IPS DF 6.9 (cell line): ENCODE results near the gene EIF2B2.

Source experiments
- DNase-seq: peaks from one replicate; pipeline ENCODE4 v3.0.0-alpha.2; 2013; ENCODE audit warnings: low read depth, low spot score
- H3K27ac ChIP-seq: one replicate; pipeline ENCODE4 v1.5.1; 2013; ENCODE audit warnings: low read length, control low read depth
- H3K27me3 ChIP-seq: 2 replicates; pipeline ENCODE4 v1.6.1; 2013; ENCODE audit warnings: mild to moderate bottlenecking, low read length; ENCODE audit not compliant: control insufficient read depth, insufficient read depth
- H3K36me3 ChIP-seq: 2 replicates; pipeline ENCODE4 v1.6.1; 2013; ENCODE audit warnings: low read length; ENCODE audit not compliant: control insufficient read depth, insufficient read depth
- H3K4me1 ChIP-seq: 2 replicates; pipeline ENCODE4 v1.6.1; 2013; ENCODE audit warnings: low read length; ENCODE audit not compliant: control insufficient read depth, insufficient read depth
- H3K4me3 ChIP-seq: 2 replicates; pipeline ENCODE4 v1.5.1; 2013; ENCODE audit warnings: mild to moderate bottlenecking, low read length
- H3K9me3 ChIP-seq: 2 replicates; pipeline ENCODE4 v1.6.1; 2013; ENCODE audit warnings: low read length, inconsistent platforms; ENCODE audit not compliant: control insufficient read depth, insufficient read depth
- WGBS: extraction: QIAGEN DNeasy Blood & Tissue Kit; methylation state at CpG from one replicate; pipeline ENCODE4 v1.1.7; 2013; ENCODE audit warnings: mixed read lengths, missing lambda C conversion rate; ENCODE audit not compliant: insufficient read length, insufficient coverage; 5-methylcytosine and 5-hydroxymethylcytosine counted together

EIF2B2 gene

DNA sequence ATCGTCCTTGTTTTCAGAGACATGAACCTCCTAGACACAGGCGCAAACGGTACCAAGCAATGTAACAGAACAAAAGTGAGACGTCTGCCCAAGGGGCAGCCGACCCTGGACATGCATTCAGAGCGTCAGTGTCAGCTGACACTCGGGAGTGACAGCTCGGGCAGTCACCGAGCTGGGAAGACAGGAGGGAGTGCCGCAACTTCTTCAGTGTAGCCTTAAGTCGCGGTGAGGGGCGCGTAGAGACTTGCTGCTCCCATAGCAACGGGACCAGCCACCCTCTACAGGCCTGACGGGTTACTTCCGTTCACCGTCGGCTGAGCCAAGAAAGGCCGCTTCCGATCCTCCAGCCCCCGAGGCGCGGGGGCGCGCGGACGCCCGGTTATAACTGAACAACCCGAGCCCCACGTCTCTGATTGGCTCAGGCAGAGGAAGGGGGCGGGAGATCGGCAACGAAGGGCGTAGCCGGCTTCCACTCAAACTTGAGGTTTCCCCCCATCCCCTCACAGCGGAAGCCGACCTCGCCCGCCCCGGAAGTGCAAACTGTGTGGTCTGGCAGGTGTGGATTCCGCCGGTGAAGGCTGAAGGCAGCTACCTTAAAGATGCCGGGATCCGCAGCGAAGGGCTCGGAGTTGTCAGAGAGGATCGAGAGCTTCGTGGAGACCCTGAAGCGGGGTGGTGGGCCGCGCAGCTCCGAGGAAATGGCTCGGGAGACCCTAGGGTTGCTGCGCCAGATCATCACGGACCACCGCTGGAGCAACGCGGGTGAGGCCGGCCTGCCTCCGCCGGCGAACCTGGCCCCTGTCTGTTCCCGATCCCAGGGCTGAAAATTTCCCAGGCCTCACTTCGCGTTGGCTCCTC lies at the start of gene EIF2B2:
Gene EIF2B2 (plus strand): TSS at position 530 of the 858 bp plus-strand sequence. CDS start 70 bp downstream, at position 600.
- peaks cover 6% of the 10 kb centered on the region; the same call in 1 of the 2 replicates for H3K36me3 ChIP-seq
- DNase-seq, result peak; percentile 96
- no CpG with 5 or more reads among the region's 66 CpGs for WGBS
- no peaks in the 10 kb centered on the region for H3K4me1 ChIP-seq
- peak within 1 kb of the TSS; percentile 80 for H3K4me3 ChIP-seq
- H3K27ac ChIP-seq, result no peak within 1 kb of the TSS
- no peaks in the 10 kb centered on the region for H3K27me3 ChIP-seq
- H3K9me3 ChIP-seq, result no peaks in the 10 kb centered on the region

- H3K27me3 ChIP-seq, result no peaks in the 10 kb centered on the region; the same call in 1 of the 2 replicates
- no peak overlapping the region for H3K27ac ChIP-seq
- no peak for DNase-seq
- H3K9me3 ChIP-seq, result no peaks in the 10 kb centered on the region
- H3K4me1 ChIP-seq, result peaks cover 2% of the 10 kb centered on the region; the same call in 1 of the 2 replicates
- no CpG with 5 or more reads among the region's 5 CpGs for WGBS
- H3K4me3 ChIP-seq, result no peak overlapping the region
- H3K36me3 ChIP-seq, result no peaks in the 10 kb centered on the region
These were observed 49.0 kb upstream of the EIF2B2 start for GRCh38 chr14:74953686-74954085.

DNA sequence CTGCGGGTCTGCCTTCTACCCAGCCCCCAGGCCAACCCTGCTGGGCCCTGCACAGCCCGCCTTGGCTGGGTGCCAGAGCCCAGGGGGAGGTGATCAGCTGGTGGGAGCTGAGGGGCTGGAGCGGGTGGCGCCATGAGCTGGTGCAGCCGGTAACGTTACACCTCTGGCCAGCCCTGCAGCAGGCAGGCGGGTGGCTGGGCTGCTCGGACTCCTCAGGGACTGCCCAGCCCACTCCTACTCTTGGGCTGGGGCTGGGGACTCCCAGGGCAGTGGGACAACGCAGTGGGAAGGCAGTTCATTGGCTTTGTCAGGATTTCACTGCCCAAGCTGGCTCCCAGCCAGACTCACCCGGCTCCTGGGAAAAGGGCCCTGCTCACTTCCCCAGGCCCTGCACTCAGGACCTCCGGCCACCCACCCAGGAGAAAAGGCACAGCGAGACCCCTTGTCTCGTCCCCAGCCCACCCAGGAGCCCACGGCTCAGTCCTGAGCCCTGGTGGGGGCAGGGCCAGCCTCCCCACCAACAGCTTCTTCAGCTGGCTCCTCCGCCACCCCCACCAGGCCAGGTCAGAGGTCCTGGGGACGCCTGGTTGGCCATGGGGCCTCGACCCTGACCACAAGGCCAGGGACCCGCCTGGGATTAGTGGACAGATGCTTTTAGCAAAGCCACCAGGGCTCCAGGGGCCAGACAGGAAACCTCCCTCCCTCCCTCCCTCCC lies 48.3 kb upstream of the EIF2B2 start:
- peaks cover 2% of the 10 kb centered on the region; the same call in 1 of the 2 replicates for H3K4me1 ChIP-seq
- H3K9me3 ChIP-seq, result no peaks in the 10 kb centered on the region
- no peak overlapping the region for H3K4me3 ChIP-seq
- no CpG with 5 or more reads among the region's 18 CpGs for WGBS
- no peaks in the 10 kb centered on the region; the same call in 1 of the 2 replicates for H3K27me3 ChIP-seq
- DNase-seq, result no peak
- H3K36me3 ChIP-seq, result no peaks in the 10 kb centered on the region
- H3K27ac ChIP-seq, result no peak overlapping the region

- H3K9me3 ChIP-seq, result no peaks in the 10 kb centered on the region
- H3K4me1 ChIP-seq, result peaks cover 2% of the 10 kb centered on the region; the same call in 1 of the 2 replicates
- H3K36me3 ChIP-seq, result no peaks in the 10 kb centered on the region
- DNase-seq, result no peak
- peak overlapping the region; percentile 35; the same call in 1 of the 2 replicates for H3K4me3 ChIP-seq
- H3K27me3 ChIP-seq, result no peaks in the 10 kb centered on the region; the same call in 1 of the 2 replicates
- no peak overlapping the region for H3K27ac ChIP-seq
- WGBS, result no CpG with 5 or more reads among the region's 3 CpGs
These were observed 47.8 kb upstream of the EIF2B2 start for GRCh38 chr14:74954947-74955228.

DNA sequence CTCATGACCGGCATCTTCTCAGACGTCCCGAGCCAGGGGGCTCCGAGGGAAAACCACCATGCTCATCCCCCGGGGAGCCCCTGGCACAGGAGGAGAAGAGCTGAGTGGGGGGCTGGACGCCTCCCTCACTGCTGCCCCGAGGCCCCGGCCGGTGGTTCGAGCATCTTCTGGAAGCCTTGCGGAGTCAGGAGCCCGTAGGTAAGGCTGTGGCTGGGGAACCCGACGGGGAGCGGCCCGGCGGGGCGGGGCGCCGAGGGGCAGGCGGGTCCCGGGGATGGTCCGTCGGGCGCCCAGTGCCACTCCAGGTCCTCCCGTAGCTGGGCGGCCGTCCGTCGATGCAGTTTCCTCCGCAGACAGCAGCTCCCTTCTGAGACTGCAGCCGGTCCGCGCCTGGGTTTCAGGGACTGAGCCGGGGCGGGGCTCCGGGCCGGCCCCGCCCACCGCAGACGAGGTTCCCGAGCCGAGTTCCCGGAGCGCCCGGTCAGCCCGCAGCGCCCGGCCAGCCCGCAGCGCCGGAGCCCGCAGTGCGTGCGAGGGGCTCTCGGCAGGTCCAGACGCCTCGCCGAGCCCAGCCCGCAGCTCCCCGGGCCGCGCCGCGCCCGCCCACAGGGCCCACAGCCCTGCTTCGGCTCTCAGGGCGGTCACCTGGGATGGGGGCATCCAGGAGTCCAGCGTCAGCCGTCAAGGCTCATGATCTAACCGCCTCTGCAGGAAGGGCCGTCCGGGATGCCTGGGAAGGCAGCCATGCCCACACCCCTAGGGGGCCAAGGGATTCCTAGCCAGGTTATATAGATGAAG lies 47.3 kb upstream of the EIF2B2 start, which contains the start of gene PGF:
Gene PGF (minus strand): TSS at position 369 of the 798 bp plus-strand sequence. CDS start 355 bp downstream, at position 14.
- H3K27me3 ChIP-seq, result no peaks in the 10 kb centered on the region; the same call in 1 of the 2 replicates
- H3K27ac ChIP-seq, result no peak within 1 kb of the TSS
- no peaks in the 10 kb centered on the region for H3K36me3 ChIP-seq
- no CpG with 5 or more reads among the region's 73 CpGs for WGBS
- no peak for DNase-seq
- H3K4me3 ChIP-seq, result peak within 1 kb of the TSS; percentile 35; the same call in 1 of the 2 replicates
- H3K9me3 ChIP-seq, result no peaks in the 10 kb centered on the region
- peaks cover 2% of the 10 kb centered on the region; the same call in 1 of the 2 replicates for H3K4me1 ChIP-seq

DNA sequence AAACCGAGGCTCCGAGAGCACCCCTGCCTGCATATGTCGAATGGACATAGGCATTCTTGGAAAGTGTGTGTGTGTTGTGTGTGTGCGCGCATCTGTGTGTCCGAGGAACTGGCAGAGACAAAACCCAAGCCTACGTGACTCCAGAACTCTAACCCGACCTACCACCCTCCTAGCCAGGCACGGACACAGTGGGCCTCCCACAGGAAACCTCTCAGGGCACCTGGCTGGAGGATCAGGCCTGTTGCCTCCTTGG lies 46.8 kb upstream of the EIF2B2 start:
- Histone ChIP-seq H3K9me3 (no peaks in the 10 kb centered on the region), H3K4me3 (peak overlapping the region; percentile 35; the same call in 1 of the 2 replicates), H3K27me3 (no peaks in the 10 kb centered on the region; the same call in 1 of the 2 replicates), H3K27ac (no peak overlapping the region), H3K36me3 (no peaks in the 10 kb centered on the region), H3K4me1 (peaks cover 2% of the 10 kb centered on the region; the same call in 1 of the 2 replicates)
- no CpG with 5 or more reads among the region's 9 CpGs for WGBS
- no peak for DNase-seq

DNA sequence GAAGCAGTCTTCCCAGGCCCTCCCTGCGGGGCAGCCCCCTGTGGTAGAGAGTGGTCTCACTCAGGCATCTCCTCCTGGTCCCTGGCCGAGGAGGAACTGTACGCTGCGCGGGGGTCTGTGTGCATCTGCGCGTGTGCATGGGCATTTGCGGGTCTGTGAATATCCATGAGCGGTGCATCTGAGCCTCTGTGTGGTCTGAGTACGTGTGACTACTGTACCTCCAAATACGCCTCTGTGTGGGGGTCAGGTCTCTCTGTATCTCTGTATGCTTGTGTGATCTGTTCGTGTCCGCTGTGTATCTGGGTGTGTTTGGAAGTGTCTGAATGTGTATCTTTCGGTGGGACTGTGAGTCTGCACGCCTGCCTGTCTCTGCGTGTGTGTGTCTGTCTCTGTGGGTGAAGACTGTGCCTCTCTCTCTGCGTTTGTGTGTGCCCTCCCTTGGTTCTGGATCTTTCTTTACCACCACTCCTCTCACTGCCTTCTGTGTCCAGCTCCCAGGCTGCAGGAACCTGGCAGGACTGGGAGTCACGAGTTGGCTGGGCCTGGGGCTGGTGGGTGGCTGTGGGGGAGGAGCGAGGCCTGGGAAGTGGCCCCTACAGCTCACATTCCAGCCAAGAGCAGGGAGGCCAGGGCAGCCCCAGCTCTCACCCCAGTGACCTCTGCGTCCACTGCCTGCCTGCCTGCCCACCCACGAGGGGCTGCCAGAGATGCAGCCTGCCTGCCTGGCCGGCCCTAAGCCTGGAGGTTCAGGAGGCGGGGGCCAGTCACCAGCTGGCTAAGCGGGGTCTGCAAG lies 46.2 kb upstream of the EIF2B2 start:
- no CpG with 5 or more reads among the region's 24 CpGs for WGBS
- peaks cover 2% of the 10 kb centered on the region; the same call in 1 of the 2 replicates for H3K4me1 ChIP-seq
- no peak for DNase-seq
- no peak overlapping the region for H3K27ac ChIP-seq
- no peaks in the 10 kb centered on the region for H3K36me3 ChIP-seq
- H3K27me3 ChIP-seq, result no peaks in the 10 kb centered on the region; the same call in 1 of the 2 replicates
- no peaks in the 10 kb centered on the region for H3K9me3 ChIP-seq
- H3K4me3 ChIP-seq, result no peak overlapping the region

DNA sequence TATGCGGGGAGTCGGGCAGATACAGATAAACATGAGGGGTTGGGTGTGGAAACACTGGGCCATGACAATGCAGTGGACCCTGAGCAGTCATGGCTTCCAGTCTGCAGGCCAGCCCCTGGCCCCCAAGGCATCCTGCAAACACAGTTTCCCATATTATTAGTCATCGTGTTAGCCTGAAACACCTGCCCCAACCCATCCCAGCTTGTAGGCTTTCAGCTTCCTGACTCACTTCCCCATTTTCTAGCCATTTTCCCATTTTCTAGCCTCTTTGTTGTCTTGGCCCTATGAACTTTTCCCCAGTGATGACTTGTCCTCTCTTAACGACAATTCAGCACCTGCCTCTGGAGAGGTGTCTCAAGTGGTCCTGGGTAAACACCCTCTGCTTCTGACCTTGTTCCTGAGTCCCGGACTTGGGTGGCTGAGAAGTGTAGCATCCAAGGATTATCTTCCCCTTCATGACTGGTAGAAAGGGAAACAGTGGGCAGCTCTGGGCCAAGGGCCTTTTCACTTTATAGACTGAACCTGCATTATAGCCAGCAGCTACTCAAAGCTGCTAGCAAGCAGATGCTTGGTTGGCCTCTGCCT lies 43.0 kb upstream of the EIF2B2 start:
- no peaks in the 10 kb centered on the region; the same call in 1 of the 2 replicates for H3K4me1 ChIP-seq
- DNase-seq, result no peak
- no CpG with 5 or more reads among the region's 5 CpGs for WGBS
- H3K36me3 ChIP-seq, result no peaks in the 10 kb centered on the region
- H3K4me3 ChIP-seq, result no peak overlapping the region
- H3K9me3 ChIP-seq, result no peaks in the 10 kb centered on the region
- no peak overlapping the region for H3K27ac ChIP-seq
- no peaks in the 10 kb centered on the region; the same call in 1 of the 2 replicates for H3K27me3 ChIP-seq

DNA sequence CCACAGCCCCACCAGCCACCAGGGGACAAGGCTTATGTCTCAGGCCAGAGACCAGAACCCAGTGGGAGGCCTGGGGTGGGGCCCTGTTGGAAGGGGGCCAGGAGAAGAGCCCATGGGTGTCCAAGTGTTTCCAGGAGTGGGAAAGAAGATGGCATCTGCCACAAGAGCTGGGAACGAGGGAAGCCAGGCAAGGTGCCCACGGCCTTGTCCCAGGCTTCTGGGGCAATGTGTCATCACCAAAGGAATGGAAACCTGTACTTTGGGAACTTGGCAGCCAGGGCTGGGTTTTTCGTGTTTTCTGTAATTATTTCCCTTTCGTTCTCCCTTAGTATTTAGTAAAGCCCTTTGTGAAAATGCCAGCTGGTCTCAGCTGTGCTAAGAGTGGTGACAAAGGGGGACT lies 42.0 kb upstream of the EIF2B2 start:
- Histone ChIP-seq H3K27ac (no peak overlapping the region), H3K4me3 (no peak overlapping the region), H3K9me3 (no peaks in the 10 kb centered on the region), H3K27me3 (no peaks in the 10 kb centered on the region; the same call in 1 of the 2 replicates), H3K36me3 (no peaks in the 10 kb centered on the region), H3K4me1 (no peaks in the 10 kb centered on the region)
- no CpG with 5 or more reads among the region's 4 CpGs for WGBS
- DNase-seq, result no peak
